GM21619 (cell line): ENCODE measurements around the gene RAB41.
"Not testable (repeated sequence)": the region's sequence is repeated elsewhere in the genome, so short reads cannot be mapped to it uniquely, and the experiment has no call there.

Source experiments
- ATAC-seq: cut with Tn5 transposase; IDR thresholded peaks from one replicate; pipeline ENCODE4 v1.9.1; 2021; ENCODE audit not compliant: unreplicated experiment

Gene RAB41

DNA sequence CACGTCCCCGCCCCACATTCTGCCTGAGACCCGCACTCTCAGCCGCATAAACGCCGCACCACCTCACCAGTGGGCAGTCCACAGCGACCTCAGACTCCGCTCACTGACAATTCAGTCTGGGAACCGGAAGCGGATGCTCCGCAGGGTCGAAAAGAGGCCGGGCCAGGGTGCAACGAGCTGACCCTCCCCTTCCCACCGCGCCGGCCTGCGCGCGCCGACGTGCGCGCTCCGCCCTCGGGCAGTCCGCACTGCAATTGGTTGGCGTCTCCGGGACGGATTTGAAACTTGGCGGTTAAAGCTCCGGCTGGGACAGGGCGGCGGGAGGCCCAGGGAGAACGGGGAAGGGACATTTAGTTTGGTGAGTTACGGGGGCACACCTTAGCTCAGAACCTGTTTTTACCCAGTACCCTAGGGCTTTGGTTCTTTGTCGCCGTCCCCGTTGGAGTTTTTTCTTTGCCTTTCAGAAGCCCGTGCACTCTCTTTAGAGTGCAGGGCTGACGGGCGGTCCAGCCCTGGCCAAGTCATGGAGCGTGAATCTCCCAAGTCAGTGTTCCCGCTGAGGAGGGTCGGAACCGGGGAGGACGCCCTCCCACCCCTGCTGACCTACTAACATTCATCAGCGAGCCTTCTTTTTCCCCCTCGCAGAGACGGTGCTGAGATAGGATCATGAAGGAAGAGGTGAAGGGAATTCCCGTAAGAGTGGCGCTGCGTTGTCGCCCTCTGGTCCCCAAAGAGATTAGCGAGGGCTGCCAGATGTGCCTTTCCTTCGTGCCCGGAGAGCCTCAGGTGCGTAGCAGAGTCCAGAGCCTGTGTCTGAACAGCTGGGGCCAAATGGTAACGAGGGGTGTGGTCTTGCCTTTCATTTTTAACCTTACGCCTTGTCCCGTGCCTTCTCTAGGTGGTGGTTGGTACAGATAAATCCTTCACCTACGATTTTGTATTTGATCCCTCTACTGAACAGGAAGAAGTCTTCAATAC is 8.1 kb downstream of the RAB41 start, which contains the start of the genes KIF4A and PDZD11:
Gene KIF4A (plus strand): TSS at position 312 of the 978 bp plus-strand sequence. CDS start 355 bp downstream, at position 667.
Gene PDZD11 (minus strand): TSS at position 135 of the 978 bp plus-strand sequence. CDS start 586 bp downstream, outside the sequence.
- peak; percentile 96 for ATAC-seq

DNA sequence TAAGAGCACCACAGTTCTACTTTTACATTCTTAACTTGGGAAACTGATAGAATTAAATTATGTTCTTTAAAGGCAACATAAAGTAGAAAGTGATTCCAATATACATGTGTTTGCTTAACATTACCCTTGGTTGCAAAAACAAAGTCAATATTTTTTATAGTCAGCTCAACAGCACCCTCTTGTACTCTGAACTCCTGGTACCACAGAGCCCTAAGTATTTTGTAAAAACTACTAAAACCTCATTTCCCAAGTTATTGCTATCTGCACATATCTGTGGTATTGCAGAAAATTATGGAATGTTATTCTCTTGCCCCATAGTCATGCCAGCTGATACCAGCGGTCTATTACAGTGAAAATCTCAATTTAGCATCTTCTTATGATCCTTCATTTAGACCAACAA is 10.8 kb downstream of the RAB41 start:
- ATAC-seq, result no peak

DNA sequence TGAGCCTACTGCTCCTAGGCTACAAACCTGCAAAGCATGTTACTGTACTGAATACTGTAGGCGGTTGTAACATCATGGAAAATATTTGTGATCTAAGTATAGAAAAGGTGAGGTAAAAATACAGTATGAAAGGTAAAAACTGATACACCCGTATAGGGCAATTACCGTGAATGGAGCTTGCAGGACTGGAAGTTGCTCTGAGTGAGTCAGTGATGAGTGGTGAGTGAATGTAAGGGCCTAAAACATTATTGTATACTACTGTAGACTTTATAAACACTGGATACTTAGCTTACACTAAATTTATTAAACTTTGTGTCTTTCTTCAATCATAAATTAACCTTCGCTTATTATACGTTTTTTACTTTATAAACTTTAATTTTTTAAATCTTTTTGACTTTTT is 11.6 kb downstream of the RAB41 start:
- no peak for ATAC-seq

DNA sequence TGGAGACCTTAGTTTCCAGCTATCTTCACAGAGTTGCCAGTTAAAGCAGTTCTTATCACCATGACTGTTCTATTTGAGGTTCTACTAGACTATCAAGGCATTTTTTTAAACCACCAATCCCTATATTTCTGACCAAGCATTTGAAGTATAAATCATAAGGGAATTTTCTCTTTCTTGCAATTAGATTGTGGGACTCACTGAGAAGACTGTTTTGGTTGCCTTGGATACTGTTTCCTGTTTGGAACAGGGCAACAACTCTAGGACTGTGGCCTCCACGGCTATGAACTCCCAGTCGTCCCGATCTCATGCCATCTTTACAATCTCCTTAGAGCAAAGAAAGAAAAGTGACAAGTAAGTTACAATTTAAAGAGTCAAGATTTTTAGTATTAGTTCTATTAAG is 19.7 kb downstream of the RAB41 start:
- no peak for ATAC-seq

DNA sequence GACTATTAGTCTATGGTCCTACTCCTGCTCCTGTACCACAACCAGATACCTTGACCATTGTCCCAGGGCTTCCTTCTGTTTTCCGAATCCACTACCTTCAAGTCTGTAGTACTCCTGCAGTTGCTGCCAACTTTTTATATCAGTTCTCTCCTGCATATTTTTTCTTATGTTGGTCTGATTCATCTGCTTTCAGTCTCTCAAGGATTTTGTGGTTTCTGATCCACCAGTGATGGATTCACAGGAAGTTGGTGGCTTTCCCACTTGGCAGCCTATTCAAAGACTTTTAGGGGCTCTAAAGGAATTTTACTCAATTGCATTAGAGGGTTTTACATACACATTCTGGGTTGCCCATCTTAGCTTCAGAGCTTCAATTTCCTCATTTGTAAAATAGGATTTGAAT is 31.5 kb downstream of the RAB41 start:
- no peak for ATAC-seq

DNA sequence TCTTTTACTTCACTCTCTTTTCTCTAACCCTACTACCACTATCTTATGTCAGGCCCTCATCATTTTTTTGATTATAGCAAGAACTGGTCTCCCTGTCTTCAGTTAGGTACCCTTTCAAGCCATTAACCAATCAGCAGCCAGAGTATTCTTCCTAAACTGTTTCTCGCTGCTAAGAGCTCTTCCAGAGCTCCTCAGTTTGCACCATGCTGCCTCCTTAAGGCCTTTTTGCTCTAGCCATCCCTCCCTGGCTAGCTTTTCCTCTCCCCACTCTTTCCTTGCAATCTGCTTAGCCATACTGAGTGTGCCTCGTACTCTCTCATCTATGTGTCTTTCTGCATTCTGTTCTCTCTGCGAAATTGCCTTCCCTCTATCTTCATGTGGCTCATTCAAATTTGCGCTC is 40.8 kb downstream of the RAB41 start:
- ATAC-seq, result no peak

DNA sequence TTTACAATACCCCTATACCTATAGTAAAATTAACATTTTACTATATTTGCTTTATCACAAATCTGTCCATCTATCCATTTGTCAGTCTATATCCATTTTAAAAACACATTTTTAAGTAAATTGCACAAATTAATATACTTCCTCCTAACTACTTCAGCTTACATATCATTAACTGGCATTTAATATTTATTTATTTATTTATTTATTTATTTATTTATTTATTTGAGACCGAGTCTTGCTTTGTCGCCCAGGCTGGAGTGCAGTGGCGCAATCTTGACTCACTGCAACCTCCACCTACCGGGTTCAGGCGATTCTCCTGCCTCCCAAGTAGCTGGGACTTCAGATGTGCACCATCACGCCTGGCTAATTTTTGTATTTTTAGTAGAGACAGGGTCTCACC is 41.7 kb downstream of the RAB41 start:
- not testable (repeated sequence) for ATAC-seq

DNA sequence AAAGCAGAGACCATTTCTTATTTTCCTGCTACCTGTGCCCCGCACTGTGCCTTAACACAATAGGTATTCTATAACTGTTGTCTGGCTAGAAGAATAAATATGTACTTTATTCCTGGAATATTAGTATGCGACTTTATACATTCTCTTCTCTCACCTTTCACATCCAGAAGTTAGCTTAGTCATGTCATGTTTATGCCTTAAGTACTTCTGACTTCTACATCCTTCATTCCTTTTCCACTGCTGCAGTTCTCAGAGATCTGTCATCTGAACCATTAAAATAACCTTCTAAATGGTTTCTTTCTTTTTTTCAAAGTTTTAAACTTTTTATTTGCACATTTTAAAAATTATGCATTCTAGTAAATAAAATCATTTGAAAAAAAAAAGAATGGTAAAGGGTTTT is 42.4 kb downstream of the RAB41 start:
- no peak for ATAC-seq

DNA sequence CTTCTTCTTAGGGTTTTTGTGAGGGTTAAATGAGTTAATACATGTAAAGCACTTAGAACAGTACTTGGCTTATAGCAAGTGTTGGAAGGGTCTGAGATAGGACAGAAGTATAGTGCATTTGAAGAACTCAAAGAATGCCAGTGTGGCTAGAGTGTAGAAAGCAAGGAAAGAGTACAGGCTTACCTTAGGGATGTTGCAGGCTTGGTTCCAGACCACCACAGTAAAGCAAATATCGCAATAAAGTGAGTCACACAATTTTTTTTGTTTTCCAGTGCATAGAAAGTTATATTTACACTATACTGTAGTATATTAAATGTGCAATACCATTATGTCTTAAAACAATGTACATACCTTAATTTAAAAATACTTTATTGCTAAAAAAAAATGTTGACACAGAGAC is 49.2 kb downstream of the RAB41 start:
- no peak for ATAC-seq

DNA sequence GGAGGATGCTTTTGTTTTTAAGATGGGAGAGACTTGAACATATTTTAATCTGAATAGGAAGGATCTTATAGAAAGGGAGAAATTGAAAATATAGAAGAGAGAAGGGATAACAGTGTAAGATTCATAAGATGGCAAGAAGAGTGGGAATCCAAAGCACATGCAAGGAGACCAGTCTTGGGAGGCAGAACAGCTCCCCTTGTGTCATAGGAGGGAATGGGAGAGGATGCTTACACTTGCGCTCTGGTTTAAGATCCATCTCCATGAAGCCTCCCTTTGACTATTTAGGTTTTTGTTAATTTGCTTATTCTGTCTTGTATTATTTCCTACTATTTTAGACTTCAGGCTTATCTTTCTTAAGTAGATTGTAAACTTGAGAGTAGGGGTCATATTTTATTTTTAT is 50.6 kb downstream of the RAB41 start:
- no peak for ATAC-seq
